ENCODE measurements around the gene TWNK.
A peak's percentile ranks its signal among the peaks of the same experiment; 100 is the strongest.

GRCh38 chr10:101040061-101040460 lies 52.7 kb downstream of the TWNK start:
- TF ChIP-seq CTCF (IDR thresholded peaks at IDR 0.05 in 8 of 11, conservative IDR thresholded peaks at IDR 0.05 in 3 of 11) (peak in 1 of 11 experiments; percentile 9), POLR2AphosphoS5 (IDR thresholded peaks at IDR 0.05) (no peak), POLR2A (IDR thresholded peaks at IDR 0.05) (no peak)
